ENCODE measurements around the gene MIP. TPM values are rescaled to one million over a fixed set of nuclear protein-coding genes. Genes with fewer than 3 reads are reported as not detected.
A peak's percentile ranks its signal among the peaks of the same experiment; 100 is the strongest.

MIP gene
- total and polyA plus RNA-seq, 2 of the 4 experiments (the other 2 are of a cell fraction) = not detected

DNA sequence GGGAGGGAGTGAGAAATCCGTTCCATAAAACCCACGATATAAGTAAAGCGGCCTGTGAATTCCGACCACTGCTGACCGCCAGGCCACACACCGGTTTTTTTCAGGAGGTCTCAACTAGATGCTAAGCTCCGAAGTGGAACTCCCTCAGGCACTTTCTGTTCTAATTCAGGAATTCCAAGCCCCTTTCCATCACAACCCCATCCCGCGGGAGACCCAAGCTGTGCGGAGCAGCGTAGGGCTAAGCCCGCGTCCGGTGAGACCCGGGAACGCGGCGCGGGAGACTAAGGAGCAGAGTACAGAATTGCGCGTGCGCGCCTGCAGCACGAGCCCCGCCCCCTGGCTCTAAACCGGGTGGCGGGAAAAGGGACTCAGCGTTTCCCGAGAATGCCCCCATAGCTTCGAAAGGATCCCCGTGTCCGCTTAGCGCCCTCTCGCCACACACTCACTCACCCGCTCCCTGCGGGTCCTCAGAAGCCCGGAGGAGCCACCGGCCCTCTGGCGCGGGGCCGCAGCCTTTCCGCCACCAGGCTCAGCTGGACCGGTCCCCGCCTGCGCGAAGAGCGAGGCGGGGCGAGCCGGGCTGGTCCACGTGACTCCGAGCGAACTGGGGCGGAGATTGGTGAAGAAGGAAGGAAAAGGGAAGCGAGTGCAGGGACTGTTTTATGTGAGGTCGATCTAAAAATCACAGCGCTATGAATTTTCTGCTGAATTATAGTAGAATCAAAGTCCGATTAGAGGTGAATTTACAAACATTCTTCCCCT is 5.4 kb downstream of the MIP start, which contains the start of gene TIMELESS:
TIMELESS (minus strand) TSS at position 567 of the 762 bp plus-strand sequence. CDS start 15,256 bp downstream, outside the sequence.
- in situ Hi-C loops (cut with MboI; ENCODE audit: low sequenced_read_pairs) = no loop called here
- Histone ChIP-seq H4K20me1 (ENCODE audit: insufficient read depth, low read length) (no peaks in the 10 kb centered on the region), H2BK120ac (ENCODE audit: low read depth, low read length) (no peak within 1 kb of the TSS), H3K18ac (ENCODE audit: low read depth, low read length) (peak within 1 kb of the TSS; percentile 43; the same call in 1 of the 2 replicates), H4K8ac (ENCODE audit: low read depth in 2 of 2, low read length in 2 of 2) (peak within 1 kb of the TSS; percentile 90 to 97), H2BK5ac (ENCODE audit: low read depth, low read length, poor library complexity, severe bottlenecking) (peak within 1 kb of the TSS; percentile 80), H3K27ac (ENCODE audit: insufficient read depth, low read length) (peak within 1 kb of the TSS; percentile 54), H3K4me2 (ENCODE audit: low read depth, low read length) (peak within 1 kb of the TSS; percentile 85), H2AK9ac (replicated peaks; ENCODE audit: low read depth, low read length, poor library complexity) (peak within 1 kb of the TSS; percentile 95), H4K5ac (ENCODE audit: low read depth, low read length) (peak within 1 kb of the TSS; percentile 98), H2BK20ac (ENCODE audit: low read depth, low read length) (no peak within 1 kb of the TSS), H2BK15ac (ENCODE audit: low read depth, low read length) (no peak within 1 kb of the TSS), H3K4me3 (ENCODE audit: insufficient read depth, low read depth, low read length) (peak within 1 kb of the TSS; percentile 54), H3K79me1 (ENCODE audit: low read depth in 1 of 2, low read length in 2 of 2) (peaks cover 13% of the 10 kb centered on the region in 2 experiments), H3K9me3 (ENCODE audit: control insufficient read depth, insufficient read depth, low read length) (no peaks in the 10 kb centered on the region), H3K9me1 (ENCODE audit: insufficient read depth, low read length) (no peaks in the 10 kb centered on the region), H3K14ac (replicated peaks; ENCODE audit: low read depth, low read length) (peak within 1 kb of the TSS; percentile 97), H3K27me3 (ENCODE audit: control insufficient read depth, insufficient read depth, low read length) (peaks cover 4% of the 10 kb centered on the region), H3K36me3 (ENCODE audit: control insufficient read depth, insufficient read depth, low read length) (no peaks in the 10 kb centered on the region), H3K56ac (ENCODE audit: extremely low read depth, insufficient read depth, low read length) (peak within 1 kb of the TSS; percentile 98), H2AK5ac (ENCODE audit: low read depth, low read length) (no peak within 1 kb of the TSS; the same call in 1 of the 2 replicates), H3K4ac (ENCODE audit: low read depth, low read length) (peak within 1 kb of the TSS; percentile 91), H4K91ac (ENCODE audit: insufficient read depth, low read depth, low read length) (peak within 1 kb of the TSS; percentile 72), H2AFZ (replicated peaks; ENCODE audit: low read length, poor library complexity) (peak within 1 kb of the TSS; percentile 97), H3K9ac (ENCODE audit: low read depth, low read length) (peak within 1 kb of the TSS; percentile 83), H3K23ac (ENCODE audit: low read depth, low read length) (peak within 1 kb of the TSS; percentile 96), H3K4me1 (ENCODE audit: control insufficient read depth, insufficient read depth, low read length) (no peaks in the 10 kb centered on the region)
- intact Hi-C loops (cut with micrococcal nuclease) = no loop called here
- WGBS, 2 experiments (ENCODE audit: extremely low coverage in 2 of 2, insufficient read length in 1 of 2) = 0% methylated on average over 32 of the region's 58 CpGs; no CpG with 5 or more reads in 1 of the 2 experiments
- ChIA-PET CTCF (interaction anchor here (0.6 to 1.9 kb wide), 2 partner anchors 15 to 79 kb away, joined by 4 to 8 read pairs; no protein-coding TSS in a partner anchor), POLR2A (ENCODE audit: unreplicated experiment) (interaction anchor here (1.0 kb wide), 1 partner anchor 90 kb away, joined by 3 read pairs; no protein-coding TSS in a partner anchor)
- ATAC-seq (ENCODE audit: low read depth) (peak; percentile 98), DNase-seq (peak; percentile 81)
- BruUV-seq (replicated peaks) = no TSS peak
- dilution Hi-C loops (cut with HindIII; ENCODE audit: low sequenced_read_pairs, unreplicated experiment) = no loop called here
- TF ChIP-seq BHLHE40 (IDR thresholded peaks at IDR 0.05; ENCODE audit: low read depth, low read length) (peak; percentile 16; the same call in 1 of the 2 replicates), RFX5 (IDR thresholded peaks at IDR 0.05; ENCODE audit: low read depth, low read length) (no peak), RCOR1 (IDR thresholded peaks at IDR 0.05; ENCODE audit: insufficient replicate concordance, low read length) (no peak), SMC3 (IDR thresholded peaks at IDR 0.05; ENCODE audit: low read depth, low read length) (no peak), CEBPB (IDR thresholded peaks at IDR 0.05; ENCODE audit: low read depth, low read length) (no peak), NFE2L2 (IDR thresholded peaks at IDR 0.05; ENCODE audit: low read depth, low read length) (no peak), MXI1 (IDR thresholded peaks at IDR 0.05; ENCODE audit: borderline replicate concordance, low read depth, low read length) (peak; percentile 80), POLR2A (IDR thresholded peaks at IDR 0.05; ENCODE audit: low read depth, low read length) (peak; percentile 69; the same call in 1 of the 2 replicates), RAD21 (IDR thresholded peaks at IDR 0.05; ENCODE audit: low read length) (no peak), MAZ (IDR thresholded peaks at IDR 0.05; ENCODE audit: borderline replicate concordance, low read depth, low read length) (peak; percentile 64; the same call in 1 of the 2 replicates)
- TF ChIP-seq, protein P1, sequence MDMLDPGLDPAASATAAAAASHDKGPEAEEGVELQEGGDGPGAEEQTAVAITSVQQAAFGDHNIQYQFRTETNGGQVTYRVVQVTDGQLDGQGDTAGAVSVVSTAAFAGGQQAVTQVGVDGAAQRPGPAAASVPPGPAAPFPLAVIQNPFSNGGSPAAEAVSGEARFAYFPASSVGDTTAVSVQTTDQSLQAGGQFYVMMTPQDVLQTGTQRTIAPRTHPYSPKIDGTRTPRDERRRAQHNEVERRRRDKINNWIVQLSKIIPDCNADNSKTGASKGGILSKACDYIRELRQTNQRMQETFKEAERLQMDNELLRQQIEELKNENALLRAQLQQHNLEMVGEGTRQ (IDR thresholded peaks at IDR 0.05; ENCODE audit: low read depth, low read length) = peak; percentile 94
- TF ChIP-seq, protein P2, sequence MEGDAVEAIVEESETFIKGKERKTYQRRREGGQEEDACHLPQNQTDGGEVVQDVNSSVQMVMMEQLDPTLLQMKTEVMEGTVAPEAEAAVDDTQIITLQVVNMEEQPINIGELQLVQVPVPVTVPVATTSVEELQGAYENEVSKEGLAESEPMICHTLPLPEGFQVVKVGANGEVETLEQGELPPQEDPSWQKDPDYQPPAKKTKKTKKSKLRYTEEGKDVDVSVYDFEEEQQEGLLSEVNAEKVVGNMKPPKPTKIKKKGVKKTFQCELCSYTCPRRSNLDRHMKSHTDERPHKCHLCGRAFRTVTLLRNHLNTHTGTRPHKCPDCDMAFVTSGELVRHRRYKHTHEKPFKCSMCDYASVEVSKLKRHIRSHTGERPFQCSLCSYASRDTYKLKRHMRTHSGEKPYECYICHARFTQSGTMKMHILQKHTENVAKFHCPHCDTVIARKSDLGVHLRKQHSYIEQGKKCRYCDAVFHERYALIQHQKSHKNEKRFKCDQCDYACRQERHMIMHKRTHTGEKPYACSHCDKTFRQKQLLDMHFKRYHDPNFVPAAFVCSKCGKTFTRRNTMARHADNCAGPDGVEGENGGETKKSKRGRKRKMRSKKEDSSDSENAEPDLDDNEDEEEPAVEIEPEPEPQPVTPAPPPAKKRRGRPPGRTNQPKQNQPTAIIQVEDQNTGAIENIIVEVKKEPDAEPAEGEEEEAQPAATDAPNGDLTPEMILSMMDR (conservative IDR thresholded peaks at IDR 0.05; ENCODE audit: low read depth, low read length) = no peak
- TF ChIP-seq, protein P3, sequence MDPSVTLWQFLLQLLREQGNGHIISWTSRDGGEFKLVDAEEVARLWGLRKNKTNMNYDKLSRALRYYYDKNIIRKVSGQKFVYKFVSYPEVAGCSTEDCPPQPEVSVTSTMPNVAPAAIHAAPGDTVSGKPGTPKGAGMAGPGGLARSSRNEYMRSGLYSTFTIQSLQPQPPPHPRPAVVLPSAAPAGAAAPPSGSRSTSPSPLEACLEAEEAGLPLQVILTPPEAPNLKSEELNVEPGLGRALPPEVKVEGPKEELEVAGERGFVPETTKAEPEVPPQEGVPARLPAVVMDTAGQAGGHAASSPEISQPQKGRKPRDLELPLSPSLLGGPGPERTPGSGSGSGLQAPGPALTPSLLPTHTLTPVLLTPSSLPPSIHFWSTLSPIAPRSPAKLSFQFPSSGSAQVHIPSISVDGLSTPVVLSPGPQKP (IDR thresholded peaks at IDR 0.05; ENCODE audit: borderline replicate concordance, low read depth, low read length) = no peak
